ENCODE results near the gene COL4A3.

- TF ChIP-seq CTCF (IDR thresholded peaks at IDR 0.05; ENCODE audit: extremely low read depth in 1 of 2, insufficient read depth in 1 of 2, low read depth in 1 of 2, low read length in 2 of 2) (no peak), POLR2AphosphoS5 (IDR thresholded peaks at IDR 0.05; ENCODE audit: insufficient read depth, low read depth, low read length) (no peak), EZH2 (IDR thresholded peaks at IDR 0.05; ENCODE audit: borderline replicate concordance, low read depth, low read length, severe bottlenecking) (no peak), POLR2A (IDR thresholded peaks at IDR 0.05; ENCODE audit: low read depth, low read length) (no peak)
These were observed 144.4 kb downstream of the COL4A3 start for GRCh38 chr2:227308784-227309183.
